Bladder microvascular endothelial cell (primary cell): ENCODE measurements around the gene RAB28. TPM values are rescaled to one million over a fixed set of nuclear protein-coding genes. Genes with fewer than 3 reads are reported as not detected.

ENCODE experiments used
- total RNA-seq: library from RNA; depleted of rRNA; stranded (reverse); fragments of >200 nt; gene quantifications from 2 replicates; pipeline ENCODE4 v1.2.3, GENCODE V29; 2014

Gene RAB28
- 8.3 and 13.5 TPM in 2 replicates for total RNA-seq

GRCh38 chr4:13484122-13484748 is at the start of gene RAB28:
Gene RAB28, minus strand, starts transcription at chr4:13484340.

Other genes starting within 250 kb of the RAB28 start
- not detected in 2 replicates for gene NKX3-2, start 60.2 kb upstream of the RAB28 start, total RNA-seq
- gene BOD1L1, start 143.4 kb upstream of the RAB28 start, total RNA-seq: 14.7 and 39.5 TPM in 2 replicates